Muscle of back (tissue), 11 donors: Measurements from ENCODE around the gene FMN1. TPM values are rescaled to one million over a fixed set of nuclear protein-coding genes. Genes with fewer than 3 reads are reported as not detected.

Experiments used
- DNase-seq, 3 donors: peaks; one replicate each; pipeline versions ENCODE4 v3.0.0 to v3.0.0-alpha.2; 2013
- polyA plus RNA-seq, 10 donors: library from polyadenylated mRNA; unstranded; fragments of 120-200 nt; gene quantifications; one replicate each; pipeline ENCODE4 v1.2.1, GENCODE V29; 2013; ENCODE audit not compliant: insufficient read length in 10 of 10

FMN1 gene
- polyA plus RNA-seq, 10 donors = 1.5 to 4.5 (median 2.1) TPM

- no peak for DNase-seq
Observed at GRCh38 chr15:33055962-33056361, 138.6 kb downstream of the FMN1 start.

- no peak for DNase-seq
Observed at GRCh38 chr15:33051528-33051927, 143.0 kb downstream of the FMN1 start.

DNA sequence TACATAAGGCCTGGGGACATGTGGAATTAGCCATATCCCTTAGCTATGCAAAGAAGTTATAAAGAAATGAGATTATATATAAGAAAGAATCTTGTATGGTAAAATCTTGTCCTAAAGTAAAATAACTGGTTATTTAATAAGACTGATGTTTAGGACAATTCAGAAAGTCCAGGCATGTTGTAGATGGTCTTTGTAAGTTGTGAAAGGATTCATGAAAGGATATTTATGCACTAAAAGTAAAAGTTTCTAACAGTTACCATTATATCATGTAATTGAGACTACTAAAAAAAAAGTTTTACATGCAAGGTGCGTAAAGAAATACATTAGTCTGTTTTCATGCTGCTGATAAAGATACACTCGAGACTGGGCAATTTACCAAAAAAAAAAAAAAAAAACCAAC lies 146.3 kb downstream of the FMN1 start:
- DNase-seq = no peak

- no peak for DNase-seq
Observed at GRCh38 chr15:33047077-33047476, 147.4 kb downstream of the FMN1 start.

GRCh38 chr15:33046329-33046728 lies 148.2 kb downstream of the FMN1 start:
- DNase-seq = no peak

- peak in 2 of 3 donors; percentile 51 to 70 for DNase-seq
Observed at GRCh38 chr15:33045066-33045810, 149.3 kb downstream of the FMN1 start.

- no peak for DNase-seq
Observed at GRCh38 chr15:33044598-33044997, 149.9 kb downstream of the FMN1 start.

DNA sequence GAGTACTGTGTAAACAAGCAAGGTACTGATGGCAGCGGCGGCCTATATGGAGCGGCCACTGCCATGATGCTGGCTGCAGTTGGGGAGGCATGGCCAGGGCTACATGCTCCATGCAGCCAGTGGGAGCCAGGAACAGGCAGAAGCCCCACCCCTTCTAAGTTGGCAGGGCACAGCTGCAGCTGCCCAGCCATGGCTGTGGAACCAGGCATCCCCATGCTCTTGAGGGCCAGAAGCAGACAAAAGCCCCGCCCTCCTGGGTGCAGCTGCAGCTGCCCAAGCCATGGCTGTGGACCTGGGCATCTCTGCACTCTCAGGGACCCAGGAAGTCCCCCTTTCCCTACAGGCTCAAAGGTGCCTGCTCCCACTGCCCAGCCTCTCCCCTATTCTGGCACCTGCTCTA lies 150.9 kb downstream of the FMN1 start:
- DNase-seq = no peak

DNA sequence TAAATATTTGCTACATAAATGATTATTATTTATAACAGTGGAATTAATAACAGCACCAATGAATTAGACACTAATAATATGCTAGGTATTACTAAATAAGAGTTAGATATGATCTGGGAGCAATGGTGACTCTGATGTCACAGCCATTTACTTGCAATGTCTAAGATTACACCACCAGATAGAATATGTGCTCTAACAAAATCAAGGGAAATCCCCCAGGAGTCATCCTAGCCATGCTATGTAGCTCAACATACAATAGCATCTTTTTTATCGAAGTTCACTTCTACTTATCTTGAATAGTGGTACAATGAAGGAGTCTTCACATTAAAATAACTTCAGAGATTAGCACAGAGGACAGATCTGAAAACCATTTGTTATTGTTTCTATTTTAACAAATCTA lies 154.0 kb downstream of the FMN1 start:
- DNase-seq = no peak

DNA sequence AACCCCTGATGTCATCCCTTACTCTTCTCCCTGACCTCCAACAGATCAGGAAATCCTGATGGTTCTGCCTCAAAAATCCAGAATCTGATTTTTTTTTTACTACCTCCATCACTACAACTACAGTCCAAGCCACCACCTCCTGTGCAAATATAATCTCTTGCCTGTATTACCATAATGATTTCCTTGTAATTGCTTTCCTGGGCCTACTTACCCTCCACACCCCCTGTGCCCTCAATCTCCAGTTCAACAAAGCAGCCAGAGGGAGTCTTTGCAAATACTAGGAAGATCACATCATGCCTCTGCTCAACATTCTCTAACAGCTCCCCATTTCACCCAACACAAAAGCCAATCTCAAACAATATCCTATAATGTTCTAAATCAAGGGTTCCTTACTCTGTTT lies 159.9 kb downstream of the FMN1 start:
- no peak for DNase-seq

DNA sequence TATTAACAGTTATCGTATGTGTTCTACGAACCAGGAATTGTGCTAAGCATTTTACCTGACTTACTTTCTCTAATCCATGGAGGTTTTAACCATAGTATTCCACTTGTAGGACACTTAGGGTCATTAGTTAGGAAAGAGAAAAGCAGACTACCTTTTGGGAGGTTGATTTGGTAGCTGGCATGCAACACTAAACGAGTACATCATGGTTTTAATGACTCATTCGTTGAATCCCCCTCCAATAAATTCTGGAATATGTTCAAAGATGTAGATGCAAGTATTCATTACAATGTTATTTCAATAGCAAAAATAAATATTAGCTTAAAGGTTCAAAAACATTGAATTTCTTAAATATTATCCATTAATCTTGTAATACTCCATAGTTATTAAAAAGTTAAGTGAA lies 162.5 kb downstream of the FMN1 start:
- DNase-seq = peak in 1 of 3 donors; percentile 22

- peak in 1 of 3 donors; percentile 52 for DNase-seq
Observed at GRCh38 chr15:33031324-33031821, 163.1 kb downstream of the FMN1 start.

- DNase-seq = no peak
Observed at GRCh38 chr15:33030315-33030714, 164.2 kb downstream of the FMN1 start.

- DNase-seq = peak in 1 of 3 donors; percentile 33
Observed at GRCh38 chr15:33029109-33029652, 165.3 kb downstream of the FMN1 start.

GRCh38 chr15:33028495-33028894 lies 166.0 kb downstream of the FMN1 start:
- DNase-seq = peak in 1 of 3 donors; percentile 34

DNA sequence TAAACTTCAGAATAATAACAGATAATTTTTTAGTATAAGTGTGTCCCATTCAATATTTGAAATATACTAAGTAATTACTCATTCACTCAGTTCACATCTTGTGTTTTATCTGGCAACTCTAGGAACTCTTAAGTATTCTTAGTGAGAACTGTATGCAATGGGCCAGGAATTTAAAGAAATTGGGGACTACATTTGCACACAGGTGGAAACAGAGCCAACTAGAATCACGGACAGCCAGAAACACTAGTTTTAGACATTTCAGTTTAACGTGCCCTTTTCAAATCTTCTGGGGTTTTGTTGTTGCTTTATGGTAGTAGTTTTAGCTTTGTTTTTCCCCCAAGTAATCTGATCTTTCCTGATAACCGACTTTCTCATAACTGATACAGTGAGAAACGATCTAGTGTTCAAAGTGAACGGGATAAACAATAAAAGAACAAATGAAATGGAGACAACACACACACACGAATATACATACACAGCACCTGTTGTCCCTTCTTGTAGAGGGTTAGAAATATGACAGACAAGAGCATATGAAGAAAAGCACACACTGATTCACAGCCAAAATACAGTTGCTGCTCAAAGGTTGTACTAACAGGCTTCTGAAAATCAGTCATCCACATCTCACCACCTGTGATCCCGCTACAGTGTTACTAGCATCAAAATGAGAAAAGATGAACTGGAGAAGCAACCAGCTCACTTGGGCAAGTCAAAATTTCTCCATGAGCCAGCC lies 167.0 kb downstream of the FMN1 start:
- peak in 1 of 3 donors; percentile 39 for DNase-seq

GRCh38 chr15:33026614-33027013 lies 167.9 kb downstream of the FMN1 start:
- peak in 1 of 3 donors; percentile 57 for DNase-seq

GRCh38 chr15:33022629-33023028 lies 171.9 kb downstream of the FMN1 start:
- DNase-seq = peak; percentile 77 to 86 (median 80)

- peak in 2 of 3 donors; percentile 66 to 76 for DNase-seq
Observed at GRCh38 chr15:33021806-33022389, 172.6 kb downstream of the FMN1 start.

GRCh38 chr15:33019354-33019981 lies 175.0 kb downstream of the FMN1 start:
- DNase-seq = no peak

DNA sequence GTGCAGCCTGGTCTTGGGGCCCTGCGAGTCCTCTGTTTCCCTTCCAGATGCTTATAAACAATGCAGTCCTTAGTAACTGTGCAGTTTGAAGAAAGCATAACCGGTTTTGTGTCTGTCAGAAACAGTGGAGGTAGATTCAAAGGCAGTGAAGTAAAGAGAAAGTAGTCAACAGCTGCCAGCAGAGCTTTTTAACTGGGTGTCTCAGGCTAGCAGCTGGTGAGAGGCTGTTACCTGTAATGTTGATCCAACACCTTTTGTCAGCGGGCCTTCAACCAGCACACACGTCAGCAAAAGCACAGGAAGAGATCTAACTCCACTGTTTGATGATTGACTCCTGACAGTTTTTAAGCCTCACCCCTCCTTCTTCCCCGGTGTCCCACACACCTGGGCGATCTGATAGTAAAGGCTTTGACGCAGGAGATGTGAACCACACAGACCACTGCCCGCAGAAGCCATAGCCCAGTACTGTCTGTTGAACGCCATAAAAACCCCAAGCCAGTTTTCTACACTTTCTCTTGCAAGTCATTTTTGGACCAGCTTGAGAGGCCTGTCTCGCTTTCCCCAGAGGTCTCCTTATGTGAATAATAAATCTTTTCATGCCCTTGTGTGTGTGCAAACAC lies 178.0 kb downstream of the FMN1 start:
- DNase-seq = no peak
